Measurements from ENCODE around the gene AJUBA.

Gene AJUBA

GRCh38 chr14:22932146-22932545, 50.2 kb downstream of the AJUBA start:
- H3K4me2 ChIP-seq (ENCODE audit: low read depth, low read length, poor library complexity, severe bottlenecking), result no peak overlapping the region
- no peak overlapping the region for H3K9ac ChIP-seq (ENCODE audit: low read depth, low read length, poor library complexity, severe bottlenecking)
- H3F3A ChIP-seq (ENCODE audit: low read depth), result no peaks in the 10 kb centered on the region
- H3K9me3 ChIP-seq (ENCODE audit: insufficient read depth, low read depth, low read length), result no peaks in the 10 kb centered on the region
- H3K4me1 ChIP-seq (ENCODE audit: insufficient read depth, low read length, poor library complexity, severe bottlenecking), result peaks cover 7% of the 10 kb centered on the region
- no peaks in the 10 kb centered on the region for H3K27me3 ChIP-seq (ENCODE audit: insufficient read depth, low read length, poor library complexity, severe bottlenecking)
- no peaks in the 10 kb centered on the region for H4K20me1 ChIP-seq (ENCODE audit: insufficient read depth, low read length, poor library complexity, severe bottlenecking)
- no peak overlapping the region for H3K4me3 ChIP-seq (ENCODE audit: low read length, poor library complexity, severe bottlenecking)
- H3K36me3 ChIP-seq (ENCODE audit: insufficient read depth, low read length), result no peaks in the 10 kb centered on the region
- no peaks in the 10 kb centered on the region for H3K9me2 ChIP-seq (replicated peaks; ENCODE audit: low read depth, low read length)
- H3K79me2 ChIP-seq (ENCODE audit: insufficient read depth, low read length), result peaks cover 20% of the 10 kb centered on the region
- no peak for TF ChIP-seq EZH2phosphoT487 (IDR thresholded peaks at IDR 0.05; ENCODE audit: borderline replicate concordance)
- TF ChIP-seq CTCF (conservative IDR thresholded peaks at IDR 0.05; ENCODE audit: low read length), result no peak
- H2AFZ ChIP-seq (ENCODE audit: low read length), result no peak overlapping the region

- no peak for TF ChIP-seq CTCF (conservative IDR thresholded peaks at IDR 0.05; ENCODE audit: low read length)
- no peak for TF ChIP-seq EZH2phosphoT487 (IDR thresholded peaks at IDR 0.05; ENCODE audit: borderline replicate concordance)
Measured at GRCh38 chr14:22929961-22930364, 52.4 kb downstream of the AJUBA start.

GRCh38 chr14:22929104-22929960, 53.0 kb downstream of the AJUBA start, which contains the start of gene PRMT5:
TSS of gene PRMT5 (minus strand) at chr14:22929376. CDS start at chr14:22929361, 15 bp downstream.
- Histone ChIP-seq H3K79me2 (ENCODE audit: insufficient read depth, low read length) (peaks cover 34% of the 10 kb centered on the region), H2AFZ (ENCODE audit: low read length) (peak within 1 kb of the TSS; percentile 86), H3K4me3 (ENCODE audit: low read length, poor library complexity, severe bottlenecking) (peak within 1 kb of the TSS; percentile 90), H3K9me3 (ENCODE audit: insufficient read depth, low read depth, low read length) (no peaks in the 10 kb centered on the region), H3K9me2 (replicated peaks; ENCODE audit: low read depth, low read length) (no peaks in the 10 kb centered on the region), H3K36me3 (ENCODE audit: insufficient read depth, low read length) (peaks cover 6% of the 10 kb centered on the region; the same call in 1 of the 2 replicates), H3K4me2 (ENCODE audit: low read depth, low read length, poor library complexity, severe bottlenecking) (peak within 1 kb of the TSS; percentile 99), H4K20me1 (ENCODE audit: insufficient read depth, low read length, poor library complexity, severe bottlenecking) (no peaks in the 10 kb centered on the region), H3K9ac (ENCODE audit: low read depth, low read length, poor library complexity, severe bottlenecking) (peak within 1 kb of the TSS; percentile 86), H3K27me3 (ENCODE audit: insufficient read depth, low read length, poor library complexity, severe bottlenecking) (no peaks in the 10 kb centered on the region), H3K4me1 (ENCODE audit: insufficient read depth, low read length, poor library complexity, severe bottlenecking) (peaks cover 11% of the 10 kb centered on the region), H3F3A (ENCODE audit: low read depth) (no peaks in the 10 kb centered on the region)
- TF ChIP-seq EZH2phosphoT487 (IDR thresholded peaks at IDR 0.05; ENCODE audit: borderline replicate concordance), result no peak
- TF ChIP-seq CTCF (conservative IDR thresholded peaks at IDR 0.05; ENCODE audit: low read length), result no peak

More at GRCh38 chr14:22929961-22930364, 52.4 kb downstream of the AJUBA start:
- no peaks in the 10 kb centered on the region for H3K27me3 ChIP-seq (ENCODE audit: insufficient read depth, low read length, poor library complexity, severe bottlenecking)
- H3K79me2 ChIP-seq (ENCODE audit: insufficient read depth, low read length), result peaks cover 34% of the 10 kb centered on the region
- H3K9me3 ChIP-seq (ENCODE audit: insufficient read depth, low read depth, low read length), result no peaks in the 10 kb centered on the region
- H4K20me1 ChIP-seq (ENCODE audit: insufficient read depth, low read length, poor library complexity, severe bottlenecking), result no peaks in the 10 kb centered on the region
- H3K4me1 ChIP-seq (ENCODE audit: insufficient read depth, low read length, poor library complexity, severe bottlenecking), result peaks cover 11% of the 10 kb centered on the region
- no peaks in the 10 kb centered on the region for H3F3A ChIP-seq (ENCODE audit: low read depth)
- H3K9me2 ChIP-seq (replicated peaks; ENCODE audit: low read depth, low read length), result no peaks in the 10 kb centered on the region
- H3K36me3 ChIP-seq (ENCODE audit: insufficient read depth, low read length), result no peaks in the 10 kb centered on the region
- H3K4me3 ChIP-seq (ENCODE audit: low read length, poor library complexity, severe bottlenecking), result peak overlapping the region; percentile 90
- peak overlapping the region; percentile 76 for H3K9ac ChIP-seq (ENCODE audit: low read depth, low read length, poor library complexity, severe bottlenecking)
- H2AFZ ChIP-seq (ENCODE audit: low read length), result peak overlapping the region; percentile 83
- H3K4me2 ChIP-seq (ENCODE audit: low read depth, low read length, poor library complexity, severe bottlenecking), result peak overlapping the region; percentile 99
